K562 (cell line): Measurements from ENCODE around the gene RAD50. TPM values are rescaled to one million over a fixed set of nuclear protein-coding genes. Genes with fewer than 3 reads are reported as not detected.

Source experiments
- ATAC-seq: fragments of 200-7000 bp; cut with Tn5 transposase; 3 replicates; pipeline ENCODE4 v1.9.1; 2020; ENCODE audit warnings: moderate library complexity
- BruUV-seq: library from RNA; stranded (reverse); fragments of 400-500 nt; replicated peaks from 2 replicates; lab custom pipeline; 2021; lab: Mats Ljungman, UMichigan
- CTCF ChIA-PET: fragments of 300-600 bp; formaldehyde crosslinking; extraction: SDS; loops from one replicate; lab custom pipeline; 2021; ENCODE audit warnings: low intra/inter-chr PET ratio; lab: Yijun Ruan, JAX
- POLR2A ChIA-PET: fragments of 300-600, 350-650 bp; sonication (Branson Sonifier 250); formaldehyde crosslinking; extraction: SDS; loops from one replicate; lab custom pipeline; 2021; ENCODE audit warnings: antibody characterized with exemption, inconsistent platforms; lab: Yijun Ruan, JAX
- DNase-seq, 4 experiments: peaks; one replicate each; pipeline versions ENCODE4 v3.0.0 to v3.0.0-alpha.2; 2011 to 2018; ENCODE audit warnings: low spot score in 3 of 4, mixed read lengths in 3 of 4; ENCODE audit errors: extremely low read depth in 1 of 4
- FAIRE-seq: peaks from 2 replicates; lab custom pipeline; 2011; peaks lifted over from hg19 to GRCh38; lab: Jason Lieb, UNC
- H2AFZ ChIP-seq: 2 replicates; pipeline ENCODE4 v1.6.0; 2011; ENCODE audit warnings: low read depth, low read length, control low read depth, inconsistent platforms
- H3K27ac ChIP-seq: fragments of 200-600 bp; 3 replicates; pipeline ENCODE4 v1.8.0; 2011; ENCODE audit warnings: low read depth, mild to moderate bottlenecking, control low read depth, inconsistent platforms, low read length, moderate library complexity, mixed read lengths; ENCODE audit errors: extremely low read depth
- H3K27me3 ChIP-seq, 2 experiments: fragments of 300-600 bp in 1 of 2; 2 replicates in 1 of 2; 3 replicates in 1 of 2; pipeline versions ENCODE4 v1.6.0 to v1.8.0; 2011; ENCODE audit warnings: inconsistent platforms in 2 of 2, low read length in 2 of 2, mild to moderate bottlenecking in 1 of 2, mixed read lengths in 1 of 2, moderate library complexity in 1 of 2; ENCODE audit not compliant: control insufficient read depth in 2 of 2, insufficient read depth in 2 of 2
- H3K36me3 ChIP-seq: fragments of 300-600 bp; 3 replicates; pipeline ENCODE4 v1.8.0; 2011; ENCODE audit warnings: mild to moderate bottlenecking, low read length, inconsistent platforms; ENCODE audit not compliant: control insufficient read depth, insufficient read depth
- H3K4me1 ChIP-seq, 2 experiments: fragments of 200-600 bp in 1 of 2; replicated peaks in 1 of 2; 2 replicates in 1 of 2; 3 replicates in 1 of 2; pipeline versions ENCODE4 v1.5.1 to v1.8.0; 2011; ENCODE audit warnings: inconsistent platforms in 2 of 2, low read length in 2 of 2, mild to moderate bottlenecking in 1 of 2, mixed read lengths in 1 of 2, moderate library complexity in 1 of 2; ENCODE audit not compliant: control insufficient read depth in 2 of 2, insufficient read depth in 2 of 2
- H3K4me2 ChIP-seq: 2 replicates; pipeline ENCODE4 v1.6.1; 2011; ENCODE audit warnings: low read length, control low read depth, inconsistent platforms, mixed read lengths; ENCODE audit not compliant: insufficient read depth
- H3K4me3 ChIP-seq: fragments of 200-600 bp; sonication (generic), shearing (Covaris generic); 2 replicates; pipeline ENCODE4 v1.5.1; 2016; ENCODE audit warnings: control low read depth, inconsistent platforms
- H3K79me2 ChIP-seq: fragments of 200-600 bp; 3 replicates; pipeline ENCODE4 v1.8.0; 2011; ENCODE audit warnings: low read length, inconsistent platforms; ENCODE audit not compliant: control insufficient read depth, insufficient read depth
- H3K9ac ChIP-seq, 2 experiments: 2 replicates each; pipeline versions ENCODE4 v1.6.0 to v1.6.1; 2011; ENCODE audit warnings: low read depth in 2 of 2, low read length in 2 of 2, control low read depth in 1 of 2, inconsistent platforms in 1 of 2, mild to moderate bottlenecking in 1 of 2, mixed read lengths in 1 of 2; ENCODE audit not compliant: insufficient read depth in 1 of 2
- H3K9me1 ChIP-seq: one replicate; pipeline ENCODE4 v1.6.0; 2011; ENCODE audit warnings: inconsistent platforms, mild to moderate bottlenecking, low read length, moderate library complexity; ENCODE audit not compliant: control insufficient read depth, insufficient read depth
- H3K9me3 ChIP-seq: replicated peaks from 2 replicates; pipeline ENCODE4 v1.5.1; 2011; ENCODE audit warnings: low read depth, low read length, inconsistent platforms; ENCODE audit not compliant: control insufficient read depth, insufficient read depth
- H4K20me1 ChIP-seq: replicated peaks from 2 replicates; pipeline ENCODE4 v1.6.1; 2011; ENCODE audit warnings: low read length, inconsistent platforms, mixed read lengths; ENCODE audit not compliant: control insufficient read depth, insufficient read depth
- HINFP ChIP-seq: fragments of 450-650 bp; conservative IDR thresholded peaks from 2 replicates; pipeline ENCODE4 v1.6.1; 2016; ENCODE audit warnings: missing genetic modification characterization, low read depth, mild to moderate bottlenecking, control low read depth, missing compliant biosample characterization
- ZBTB5 ChIP-seq: fragments of 450-650 bp; IDR thresholded peaks from 2 replicates; pipeline ENCODE4 v1.6.1; 2017; ENCODE audit warnings: antibody characterized with exemption
- ZNF24 ChIP-seq: fragments of 450-650 bp; IDR thresholded peaks from 2 replicates; pipeline ENCODE4 v1.6.1; 2016
- WGBS: fragments of 100-300 bp; shearing (Covaris generic); methylation state at CpG from one replicate; pipeline ENCODE4 v1.1.6; 2016; ENCODE audit warnings: low coverage, mixed read lengths; ENCODE audit not compliant: insufficient coverage; ENCODE audit errors: missing lambda C conversion rate; 5-methylcytosine and 5-hydroxymethylcytosine counted together
- in situ Hi-C: fragments of 300-500 bp; cut with MboI; formaldehyde crosslinking; loops from 4 replicates; pipeline ENCODE4 v1.15.0; 2018; ENCODE audit warnings: inconsistent platforms, mixed read lengths
- intact Hi-C: fragments of 100-400 bp; cut with micrococcal nuclease; formaldehyde crosslinking; loops from 2 replicates; pipeline ENCODE4 v1.14.2; 2022
- polyA plus RNA-seq, 8 experiments: library from polyadenylated mRNA; depleted of rRNA in 4 of 8; stranded (reverse) in 5 of 8; unstranded in 3 of 8; fragments of >200 nt; fragmentation: Nextera tagmentation in 2 of 8; fragmentation: Illumina TruSeq in 1 of 8; extraction: Ambion mirVana in 2 of 8; extraction: Trizol in 1 of 8; gene quantifications; 2 replicates each; pipeline versions ENCODE4 v1.2.1 to v1.2.3, GENCODE V29; 2011 to 2014; ENCODE audit warnings: inconsistent platforms in 1 of 8, missing spikeins in 1 of 8
- total RNA-seq, 7 experiments: library from RNA; depleted of rRNA in 6 of 7; stranded (reverse); fragments of >200 nt in 6 of 7; fragmentation: Illumina TruSeq in 2 of 7; extraction: Trizol in 2 of 7; gene quantifications; 2 replicates each; pipeline versions ENCODE4 v1.2.1 to v1.2.3, GENCODE V29; 2011 to 2021; ENCODE audit warnings: low replicate concordance in 1 of 7
- TF ChIP-seq, protein P1 (sequence below): sonication (generic); formaldehyde crosslinking; IDR thresholded peaks from 2 replicates; pipeline ENCODE4 v1.8.1; 2023; ENCODE audit warnings: mild to moderate bottlenecking, missing genetic modification reagents

The RAD50 gene
- total and polyA plus RNA-seq, 9 of the 15 experiments (the other 6 are each of a cell fraction or from before 2014, with no cell fraction given): 15.3 to 74.2 (median 44.1) TPM

GRCh38 chr5:132679717-132680380 is 123.1 kb downstream of the RAD50 start:
- TF ChIP-seq ZNF24 (peak; percentile 42; the same call in 1 of the 2 replicates), ZBTB5 (no peak), HINFP (tag) (no peak)
- TF ChIP-seq, protein P1, sequence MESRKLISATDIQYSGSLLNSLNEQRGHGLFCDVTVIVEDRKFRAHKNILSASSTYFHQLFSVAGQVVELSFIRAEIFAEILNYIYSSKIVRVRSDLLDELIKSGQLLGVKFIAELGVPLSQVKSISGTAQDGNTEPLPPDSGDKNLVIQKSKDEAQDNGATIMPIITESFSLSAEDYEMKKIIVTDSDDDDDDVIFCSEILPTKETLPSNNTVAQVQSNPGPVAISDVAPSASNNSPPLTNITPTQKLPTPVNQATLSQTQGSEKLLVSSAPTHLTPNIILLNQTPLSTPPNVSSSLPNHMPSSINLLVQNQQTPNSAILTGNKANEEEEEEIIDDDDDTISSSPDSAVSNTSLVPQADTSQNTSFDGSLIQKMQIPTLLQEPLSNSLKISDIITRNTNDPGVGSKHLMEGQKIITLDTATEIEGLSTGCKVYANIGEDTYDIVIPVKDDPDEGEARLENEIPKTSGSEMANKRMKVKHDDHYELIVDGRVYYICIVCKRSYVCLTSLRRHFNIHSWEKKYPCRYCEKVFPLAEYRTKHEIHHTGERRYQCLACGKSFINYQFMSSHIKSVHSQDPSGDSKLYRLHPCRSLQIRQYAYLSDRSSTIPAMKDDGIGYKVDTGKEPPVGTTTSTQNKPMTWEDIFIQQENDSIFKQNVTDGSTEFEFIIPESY: 0 out of 2 replicates have a peak, but pooled peaks have one; percentile 15
- H4K20me1 ChIP-seq: no peaks in the 10 kb centered on the region
- no peak overlapping the region for H3K27ac ChIP-seq
- no peaks in the 10 kb centered on the region for H3K9me3 ChIP-seq
- POLR2A ChIA-PET: interaction anchor here (1.2 to 2.3 kb wide), 2 partner anchors 10 to 13 kb away, joined by 5 to 8 read pairs; no protein-coding TSS in a partner anchor
- no peaks in the 10 kb centered on the region for H3K36me3 ChIP-seq
- no peaks in the 10 kb centered on the region for H3K27me3 ChIP-seq
- no peak overlapping the region for H3K4me2 ChIP-seq
- WGBS: 80% methylated on average over 15 of the region's 15 CpGs
- peak overlapping the region in 1 of 2 experiments; percentile 53; a peak in 2 of 4 replicates for H3K9ac ChIP-seq
- H2AFZ ChIP-seq: peak overlapping the region; percentile 78
- intact Hi-C loops (loop anchor here (10.0 kb wide), 1 partner anchor 205 kb away; no protein-coding TSS in a partner anchor), in situ Hi-C loops (no loop called here)
- DNase-seq (no peak), ATAC-seq (no peak), FAIRE-seq (no peak)
- no peaks in the 10 kb centered on the region for H3K9me1 ChIP-seq
- CTCF ChIA-PET: no interaction called here
- H3K4me3 ChIP-seq: no peak overlapping the region
- H3K4me1 ChIP-seq: peaks cover 8 to 38% of the 10 kb centered on the region in 2 experiments
- no peaks in the 10 kb centered on the region for H3K79me2 ChIP-seq
- BruUV-seq: no TSS peak
